MM.1S (cell line): ENCODE data around the gene ADGRL1.
"Not testable (repeated sequence)": the region's sequence is repeated elsewhere in the genome, so short reads cannot be mapped to it uniquely, and the experiment has no call there.

Experiments
- DNase-seq: peaks from one replicate; pipeline ENCODE4 v3.0.0-alpha.2; 2015
- H2AFZ ChIP-seq: fragments of 300-600 bp; sonication (generic); 2 replicates; pipeline ENCODE4 v1.6.0; 2016; ENCODE audit warnings: antibody characterized with exemption, low read length
- H3F3A ChIP-seq: fragments of 300-600 bp; sonication (generic); 2 replicates; pipeline ENCODE4 v1.6.1; 2016; ENCODE audit warnings: mild to moderate bottlenecking, antibody characterized with exemption, low read length, moderate library complexity, mixed read lengths; ENCODE audit not compliant: insufficient read depth
- H3K27ac ChIP-seq: fragments of 300-600 bp; sonication (generic); 2 replicates; pipeline ENCODE4 v1.5.1; 2016; ENCODE audit warnings: mild to moderate bottlenecking, low read length
- H3K27me3 ChIP-seq: fragments of 300-600 bp; sonication (generic); replicated peaks from 2 replicates; pipeline ENCODE4 v1.6.0; 2016; ENCODE audit warnings: low read length; ENCODE audit not compliant: insufficient read depth
- H3K36me3 ChIP-seq: fragments of 300-600 bp; sonication (generic); replicated peaks from 2 replicates; pipeline ENCODE4 v1.6.1; 2016; ENCODE audit warnings: mild to moderate bottlenecking, low read length, mixed read lengths; ENCODE audit not compliant: insufficient read depth
- H3K4me1 ChIP-seq: fragments of 300-600 bp; sonication (generic); 2 replicates; pipeline ENCODE4 v1.6.1; 2016; ENCODE audit warnings: low read length, mixed read lengths
- H3K4me2 ChIP-seq: fragments of 300-600 bp; sonication (generic); 2 replicates; pipeline ENCODE4 v1.6.0; 2016; ENCODE audit warnings: low read depth, low read length
- H3K4me3 ChIP-seq: fragments of 300-600 bp; sonication (generic); 2 replicates; pipeline ENCODE4 v1.5.1; 2016; ENCODE audit warnings: low read length, mixed read lengths
- H3K79me2 ChIP-seq: fragments of 300-600 bp; sonication (generic); 2 replicates; pipeline ENCODE4 v1.6.1; 2016; ENCODE audit warnings: mixed run types, low read length, mixed read lengths
- H3K9ac ChIP-seq: fragments of 300-600 bp; sonication (generic); 2 replicates; pipeline ENCODE4 v1.6.1; 2016; ENCODE audit warnings: low read length, mixed read lengths
- H3K9me2 ChIP-seq: fragments of 300-600 bp; sonication (generic); replicated peaks from 2 replicates; pipeline ENCODE4 v1.6.1; 2016; ENCODE audit warnings: mild to moderate bottlenecking, low read length, mixed read lengths; ENCODE audit not compliant: insufficient read depth
- H3K9me3 ChIP-seq: fragments of 300-600 bp; sonication (generic); replicated peaks from 2 replicates; pipeline ENCODE4 v1.6.1; 2016; ENCODE audit warnings: mild to moderate bottlenecking, low read length, mixed read lengths; ENCODE audit not compliant: insufficient read depth
- H4K20me1 ChIP-seq: fragments of 300-600 bp; sonication (generic); 2 replicates; pipeline ENCODE4 v1.6.1; 2016; ENCODE audit warnings: mild to moderate bottlenecking, low read length, moderate library complexity, mixed read lengths; ENCODE audit not compliant: insufficient read depth
- CTCF ChIP-seq: fragments of 300-600 bp; sonication (generic); IDR thresholded peaks from 2 replicates; pipeline ENCODE4 v1.5.1; 2016; ENCODE audit warnings: antibody characterized with exemption, low read length, mixed read lengths
- EZH2 ChIP-seq: fragments of 300-600 bp; sonication (generic); optimal IDR thresholded peaks from 2 replicates; pipeline ENCODE3; 2017; ENCODE audit warnings: low read depth, mild to moderate bottlenecking, antibody characterized with exemption, low read length, mixed read lengths
- EZH2phosphoT487 ChIP-seq: fragments of 300-600 bp; sonication (generic); IDR thresholded peaks from 2 replicates; pipeline ENCODE4 v1.6.1; 2018; ENCODE audit warnings: antibody characterized with exemption, low read length

ADGRL1 gene

GRCh38 chr19:14147797-14148605 lies 58.0 kb downstream of the ADGRL1 start:
- H2AFZ ChIP-seq, result no peak overlapping the region
- no peak for DNase-seq

GRCh38 chr19:14146789-14147216 lies 59.2 kb downstream of the ADGRL1 start:
- TF ChIP-seq CTCF (no peak), EZH2phosphoT487 (no peak), EZH2 (no peak)
- no peak for DNase-seq
- no peaks in the 10 kb centered on the region for H3K79me2 ChIP-seq
- H3K27ac ChIP-seq, result no peak overlapping the region
- H3K4me3 ChIP-seq, result no peak overlapping the region
- H4K20me1 ChIP-seq, result no peaks in the 10 kb centered on the region
- no peaks in the 10 kb centered on the region for H3K9me2 ChIP-seq
- no peaks in the 10 kb centered on the region for H3K36me3 ChIP-seq
- H3K27me3 ChIP-seq, result no peaks in the 10 kb centered on the region
- H3K9me3 ChIP-seq, result no peaks in the 10 kb centered on the region
- no peak overlapping the region for H3K9ac ChIP-seq
- no peak overlapping the region for H3K4me2 ChIP-seq
- no peak overlapping the region for H2AFZ ChIP-seq
- 0 out of 2 replicates have a peak, but pooled peaks cover 3% of the 10 kb centered on the region for H3F3A ChIP-seq
- H3K4me1 ChIP-seq, result peaks cover 12% of the 10 kb centered on the region

More at GRCh38 chr19:14147797-14148605, 58.0 kb downstream of the ADGRL1 start:
- 0 out of 2 replicates have a peak, but pooled peaks cover 3% of the 10 kb centered on the region for H3F3A ChIP-seq
- H3K4me1 ChIP-seq, result peaks cover 12% of the 10 kb centered on the region
- no peaks in the 10 kb centered on the region for H3K9me3 ChIP-seq
- H3K4me3 ChIP-seq, result no peak overlapping the region
- H3K27ac ChIP-seq, result no peak overlapping the region
- H3K4me2 ChIP-seq, result no peak overlapping the region
- H3K27me3 ChIP-seq, result no peaks in the 10 kb centered on the region
- H3K9me2 ChIP-seq, result no peaks in the 10 kb centered on the region
- TF ChIP-seq CTCF, result peak; percentile 49
- TF ChIP-seq EZH2phosphoT487, result no peak
- no peaks in the 10 kb centered on the region for H4K20me1 ChIP-seq
- H3K9ac ChIP-seq, result no peak overlapping the region
- no peaks in the 10 kb centered on the region for H3K36me3 ChIP-seq
- no peaks in the 10 kb centered on the region for H3K79me2 ChIP-seq

- H3K4me1 ChIP-seq, result peaks cover 12% of the 10 kb centered on the region
- not testable (repeated sequence) for H2AFZ ChIP-seq, H3K9ac ChIP-seq, H3K4me3 ChIP-seq, H3K79me2 ChIP-seq, H3K4me2 ChIP-seq, H3K9me2 ChIP-seq, H3K27ac ChIP-seq, H3K9me3 ChIP-seq, H3F3A ChIP-seq, H4K20me1 ChIP-seq, H3K36me3 ChIP-seq, H3K27me3 ChIP-seq, DNase-seq
Measured at GRCh38 chr19:14146169-14146568, 59.8 kb downstream of the ADGRL1 start.

- Histone ChIP-seq H3K4me1 (peaks cover 12% of the 10 kb centered on the region), H3K27me3 (no peaks in the 10 kb centered on the region), H3K4me3 (no peak overlapping the region), H3K36me3 (no peaks in the 10 kb centered on the region), H3K9me2 (no peaks in the 10 kb centered on the region), H4K20me1 (no peaks in the 10 kb centered on the region), H3K79me2 (no peaks in the 10 kb centered on the region), H3K9me3 (no peaks in the 10 kb centered on the region), H3K4me2 (no peak overlapping the region), H3K9ac (no peak overlapping the region), H3F3A (0 out of 2 replicates have a peak, but pooled peaks cover 3% of the 10 kb centered on the region), H3K27ac (no peak overlapping the region), H2AFZ (no peak overlapping the region)
- TF ChIP-seq EZH2phosphoT487 (no peak), EZH2 (no peak), CTCF (no peak)
- DNase-seq, result no peak
Measured at GRCh38 chr19:14145381-14145780, 60.6 kb downstream of the ADGRL1 start.
